ENCODE data around the gene MRPS17. TPM values are rescaled to one million over a fixed set of nuclear protein-coding genes. Genes with fewer than 3 reads are reported as not detected.

Gene MRPS17
- total and polyA plus RNA-seq, 9 of the 15 experiments (the other 6 are each of a cell fraction or from before 2014, with no cell fraction given): 25.9 to 99.3 (median 43.9) TPM

DNA sequence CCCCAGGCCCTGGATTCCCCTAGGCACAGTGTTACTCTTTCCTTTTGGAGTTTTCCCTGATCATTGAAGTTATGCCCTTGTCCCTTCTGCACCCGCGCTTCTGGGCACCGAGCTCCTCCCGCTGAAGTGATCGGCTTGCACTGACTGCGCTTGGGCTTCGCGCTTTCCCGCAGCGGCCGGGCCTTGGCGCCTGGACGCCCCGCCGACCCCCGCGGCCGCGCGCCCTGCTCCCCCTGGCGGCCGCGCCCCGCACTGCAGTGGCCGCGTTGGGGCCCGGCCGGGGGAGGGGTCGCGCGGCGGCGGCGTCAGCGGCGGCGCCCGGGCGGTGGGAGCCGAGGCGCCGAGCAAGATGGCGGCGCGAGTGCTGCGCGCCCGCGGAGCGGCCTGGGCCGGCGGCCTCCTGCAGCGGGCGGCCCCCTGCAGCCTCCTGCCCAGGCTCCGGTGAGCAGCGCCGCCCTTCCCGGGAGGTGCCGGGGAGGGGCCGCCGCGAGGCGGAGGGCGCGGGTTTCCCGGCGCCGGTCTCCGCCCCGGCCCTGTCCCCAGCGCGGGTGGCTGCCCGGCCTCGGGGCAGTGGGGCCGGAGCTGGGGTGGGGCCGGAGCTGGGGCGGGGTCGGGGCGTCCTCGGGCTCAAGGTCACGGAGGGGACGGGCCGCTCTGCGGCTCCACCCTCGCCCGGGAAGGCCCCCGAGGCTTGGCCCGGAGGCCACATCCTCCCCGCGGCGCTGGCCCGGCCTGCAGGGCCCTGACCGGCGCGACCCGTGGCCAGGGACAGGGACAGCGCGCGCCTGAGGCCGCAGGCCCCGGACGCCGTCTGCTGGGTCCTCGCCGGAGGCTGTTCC, 12.8 kb downstream of the MRPS17 start, which contains the start of gene NIPSNAP2 (continued):
- TF ChIP-seq, protein P1, sequence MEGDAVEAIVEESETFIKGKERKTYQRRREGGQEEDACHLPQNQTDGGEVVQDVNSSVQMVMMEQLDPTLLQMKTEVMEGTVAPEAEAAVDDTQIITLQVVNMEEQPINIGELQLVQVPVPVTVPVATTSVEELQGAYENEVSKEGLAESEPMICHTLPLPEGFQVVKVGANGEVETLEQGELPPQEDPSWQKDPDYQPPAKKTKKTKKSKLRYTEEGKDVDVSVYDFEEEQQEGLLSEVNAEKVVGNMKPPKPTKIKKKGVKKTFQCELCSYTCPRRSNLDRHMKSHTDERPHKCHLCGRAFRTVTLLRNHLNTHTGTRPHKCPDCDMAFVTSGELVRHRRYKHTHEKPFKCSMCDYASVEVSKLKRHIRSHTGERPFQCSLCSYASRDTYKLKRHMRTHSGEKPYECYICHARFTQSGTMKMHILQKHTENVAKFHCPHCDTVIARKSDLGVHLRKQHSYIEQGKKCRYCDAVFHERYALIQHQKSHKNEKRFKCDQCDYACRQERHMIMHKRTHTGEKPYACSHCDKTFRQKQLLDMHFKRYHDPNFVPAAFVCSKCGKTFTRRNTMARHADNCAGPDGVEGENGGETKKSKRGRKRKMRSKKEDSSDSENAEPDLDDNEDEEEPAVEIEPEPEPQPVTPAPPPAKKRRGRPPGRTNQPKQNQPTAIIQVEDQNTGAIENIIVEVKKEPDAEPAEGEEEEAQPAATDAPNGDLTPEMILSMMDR (IDR thresholded peaks at IDR 0.05 in 2 of 3, conservative IDR thresholded peaks at IDR 0.05 in 1 of 3; ENCODE audit: insufficient read depth in 2 of 3, low read depth in 1 of 3, low read length in 3 of 3): peak in 2 of 3 experiments; percentile 57 to 75; a peak in 4 of 6 replicates
- no peak for TF ChIP-seq TRIM24 (IDR thresholded peaks at IDR 0.05)
- TF ChIP-seq GABPB1 (CRISPR knock-in tag; IDR thresholded peaks at IDR 0.05): no peak
- TF ChIP-seq, protein P2, sequence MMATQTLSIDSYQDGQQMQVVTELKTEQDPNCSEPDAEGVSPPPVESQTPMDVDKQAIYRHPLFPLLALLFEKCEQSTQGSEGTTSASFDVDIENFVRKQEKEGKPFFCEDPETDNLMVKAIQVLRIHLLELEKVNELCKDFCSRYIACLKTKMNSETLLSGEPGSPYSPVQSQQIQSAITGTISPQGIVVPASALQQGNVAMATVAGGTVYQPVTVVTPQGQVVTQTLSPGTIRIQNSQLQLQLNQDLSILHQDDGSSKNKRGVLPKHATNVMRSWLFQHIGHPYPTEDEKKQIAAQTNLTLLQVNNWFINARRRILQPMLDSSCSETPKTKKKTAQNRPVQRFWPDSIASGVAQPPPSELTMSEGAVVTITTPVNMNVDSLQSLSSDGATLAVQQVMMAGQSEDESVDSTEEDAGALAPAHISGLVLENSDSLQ (IDR thresholded peaks at IDR 0.05): no peak
- TF ChIP-seq HEY1 (CRISPR knock-in tag; IDR thresholded peaks at IDR 0.05; ENCODE audit: borderline replicate concordance): no peak
- TF ChIP-seq, protein P3, sequence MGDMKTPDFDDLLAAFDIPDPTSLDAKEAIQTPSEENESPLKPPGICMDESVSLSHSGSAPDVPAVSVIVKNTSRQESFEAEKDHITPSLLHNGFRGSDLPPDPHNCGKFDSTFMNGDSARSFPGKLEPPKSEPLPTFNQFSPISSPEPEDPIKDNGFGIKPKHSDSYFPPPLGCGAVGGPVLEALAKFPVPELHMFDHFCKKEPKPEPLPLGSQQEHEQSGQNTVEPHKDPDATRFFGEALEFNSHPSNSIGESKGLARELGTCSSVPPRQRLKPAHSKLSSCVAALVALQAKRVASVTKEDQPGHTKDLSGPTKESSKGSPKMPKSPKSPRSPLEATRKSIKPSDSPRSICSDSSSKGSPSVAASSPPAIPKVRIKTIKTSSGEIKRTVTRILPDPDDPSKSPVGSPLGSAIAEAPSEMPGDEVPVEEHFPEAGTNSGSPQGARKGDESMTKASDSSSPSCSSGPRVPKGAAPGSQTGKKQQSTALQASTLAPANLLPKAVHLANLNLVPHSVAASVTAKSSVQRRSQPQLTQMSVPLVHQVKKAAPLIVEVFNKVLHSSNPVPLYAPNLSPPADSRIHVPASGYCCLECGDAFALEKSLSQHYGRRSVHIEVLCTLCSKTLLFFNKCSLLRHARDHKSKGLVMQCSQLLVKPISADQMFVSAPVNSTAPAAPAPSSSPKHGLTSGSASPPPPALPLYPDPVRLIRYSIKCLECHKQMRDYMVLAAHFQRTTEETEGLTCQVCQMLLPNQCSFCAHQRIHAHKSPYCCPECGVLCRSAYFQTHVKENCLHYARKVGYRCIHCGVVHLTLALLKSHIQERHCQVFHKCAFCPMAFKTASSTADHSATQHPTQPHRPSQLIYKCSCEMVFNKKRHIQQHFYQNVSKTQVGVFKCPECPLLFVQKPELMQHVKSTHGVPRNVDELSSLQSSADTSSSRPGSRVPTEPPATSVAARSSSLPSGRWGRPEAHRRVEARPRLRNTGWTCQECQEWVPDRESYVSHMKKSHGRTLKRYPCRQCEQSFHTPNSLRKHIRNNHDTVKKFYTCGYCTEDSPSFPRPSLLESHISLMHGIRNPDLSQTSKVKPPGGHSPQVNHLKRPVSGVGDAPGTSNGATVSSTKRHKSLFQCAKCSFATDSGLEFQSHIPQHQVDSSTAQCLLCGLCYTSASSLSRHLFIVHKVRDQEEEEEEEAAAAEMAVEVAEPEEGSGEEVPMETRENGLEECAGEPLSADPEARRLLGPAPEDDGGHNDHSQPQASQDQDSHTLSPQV (IDR thresholded peaks at IDR 0.05): peak; percentile 32; the same call in 1 of the 2 replicates
- TF ChIP-seq KAT7 (CRISPR knock-in tag; IDR thresholded peaks at IDR 0.05; ENCODE audit: borderline replicate concordance): no peak
- TF ChIP-seq, protein P4, sequence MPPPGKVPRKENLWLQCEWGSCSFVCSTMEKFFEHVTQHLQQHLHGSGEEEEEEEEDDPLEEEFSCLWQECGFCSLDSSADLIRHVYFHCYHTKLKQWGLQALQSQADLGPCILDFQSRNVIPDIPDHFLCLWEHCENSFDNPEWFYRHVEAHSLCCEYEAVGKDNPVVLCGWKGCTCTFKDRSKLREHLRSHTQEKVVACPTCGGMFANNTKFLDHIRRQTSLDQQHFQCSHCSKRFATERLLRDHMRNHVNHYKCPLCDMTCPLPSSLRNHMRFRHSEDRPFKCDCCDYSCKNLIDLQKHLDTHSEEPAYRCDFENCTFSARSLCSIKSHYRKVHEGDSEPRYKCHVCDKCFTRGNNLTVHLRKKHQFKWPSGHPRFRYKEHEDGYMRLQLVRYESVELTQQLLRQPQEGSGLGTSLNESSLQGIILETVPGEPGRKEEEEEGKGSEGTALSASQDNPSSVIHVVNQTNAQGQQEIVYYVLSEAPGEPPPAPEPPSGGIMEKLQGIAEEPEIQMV (tag; conservative IDR thresholded peaks at IDR 0.05; ENCODE audit: low read depth): no peak
- peak; percentile 87 for TF ChIP-seq POLR2H (tag; IDR thresholded peaks at IDR 0.05; ENCODE audit: low read depth)
- TF ChIP-seq, protein P5, sequence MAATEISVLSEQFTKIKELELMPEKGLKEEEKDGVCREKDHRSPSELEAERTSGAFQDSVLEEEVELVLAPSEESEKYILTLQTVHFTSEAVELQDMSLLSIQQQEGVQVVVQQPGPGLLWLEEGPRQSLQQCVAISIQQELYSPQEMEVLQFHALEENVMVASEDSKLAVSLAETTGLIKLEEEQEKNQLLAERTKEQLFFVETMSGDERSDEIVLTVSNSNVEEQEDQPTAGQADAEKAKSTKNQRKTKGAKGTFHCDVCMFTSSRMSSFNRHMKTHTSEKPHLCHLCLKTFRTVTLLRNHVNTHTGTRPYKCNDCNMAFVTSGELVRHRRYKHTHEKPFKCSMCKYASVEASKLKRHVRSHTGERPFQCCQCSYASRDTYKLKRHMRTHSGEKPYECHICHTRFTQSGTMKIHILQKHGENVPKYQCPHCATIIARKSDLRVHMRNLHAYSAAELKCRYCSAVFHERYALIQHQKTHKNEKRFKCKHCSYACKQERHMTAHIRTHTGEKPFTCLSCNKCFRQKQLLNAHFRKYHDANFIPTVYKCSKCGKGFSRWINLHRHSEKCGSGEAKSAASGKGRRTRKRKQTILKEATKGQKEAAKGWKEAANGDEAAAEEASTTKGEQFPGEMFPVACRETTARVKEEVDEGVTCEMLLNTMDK (IDR thresholded peaks at IDR 0.05; ENCODE audit: borderline replicate concordance, insufficient read depth, low read depth, low read length, poor library complexity, severe bottlenecking): peak; percentile 82
- TF ChIP-seq RAD21 (CRISPR knock-in tag; conservative IDR thresholded peaks at IDR 0.05 in 1 of 2, IDR thresholded peaks at IDR 0.05 in 1 of 2): peak in 1 of 2 experiments; percentile 68; a peak in 3 of 4 replicates
- TF ChIP-seq GTF2F1 (IDR thresholded peaks at IDR 0.05; ENCODE audit: low read depth, low read length): no peak
- no peak for TF ChIP-seq MXI1 (IDR thresholded peaks at IDR 0.05; ENCODE audit: low read depth, low read length)
- peak; percentile 85; the same call in 1 of the 2 replicates for TF ChIP-seq CXXC5 (CRISPR knock-in tag; IDR thresholded peaks at IDR 0.05)
